Activated T-cell treated with anti-CD3 and anti-CD28 coated beads for 24 hours (primary cell): ENCODE results near the gene TCIRG1.

Experiments used
- DNase-seq: peaks from one replicate; pipeline ENCODE4 v3.0.0-alpha.2; 2020; ENCODE audit warnings: low read depth

Gene TCIRG1

GRCh38 chr11:68006606-68007166 lies 32.1 kb upstream of the TCIRG1 start:
- no peak for DNase-seq

- DNase-seq = no peak
These were observed 31.1 kb upstream of the TCIRG1 start for GRCh38 chr11:68007498-68008380.

- no peak for DNase-seq
These were observed 30.2 kb upstream of the TCIRG1 start for GRCh38 chr11:68008381-68009337.

GRCh38 chr11:68009391-68010089 lies 29.3 kb upstream of the TCIRG1 start:
- DNase-seq = no peak

GRCh38 chr11:68010090-68011041 lies 28.5 kb upstream of the TCIRG1 start, which contains the start of gene ALDH3B1:
ALDH3B1 (plus strand) TSS chr11:68010327; CDS start chr11:68015298, 4,971 bp downstream.
- DNase-seq = no peak

GRCh38 chr11:68011051-68011943 lies 27.5 kb upstream of the TCIRG1 start:
- no peak for DNase-seq

- no peak for DNase-seq
These were observed 26.6 kb upstream of the TCIRG1 start for GRCh38 chr11:68012044-68012842.

- DNase-seq = no peak
These were observed 25.8 kb upstream of the TCIRG1 start for GRCh38 chr11:68012843-68013610.

- no peak for DNase-seq
These were observed 25.1 kb upstream of the TCIRG1 start for GRCh38 chr11:68013611-68014156.

- no peak for DNase-seq
These were observed 24.5 kb upstream of the TCIRG1 start for GRCh38 chr11:68014157-68014946.

GRCh38 chr11:68014947-68015447 lies 23.8 kb upstream of the TCIRG1 start:
- no peak for DNase-seq

GRCh38 chr11:68015467-68015866 lies 23.4 kb upstream of the TCIRG1 start:
- no peak for DNase-seq

- DNase-seq = no peak
These were observed 22.5 kb upstream of the TCIRG1 start for GRCh38 chr11:68016161-68016903.

GRCh38 chr11:68016904-68017817 lies 21.7 kb upstream of the TCIRG1 start:
- no peak for DNase-seq
